WTC11 (cell line): ENCODE data around the gene ERC2.

ENCODE experiments used
- CREB1 ChIP-seq: sonication (generic); formaldehyde crosslinking; IDR thresholded peaks from 2 replicates; pipeline ENCODE4 v1.8.0; 2023; ENCODE audit warnings: mild to moderate bottlenecking, missing genetic modification reagents
- FOXP1 ChIP-seq: sonication (generic); formaldehyde crosslinking; IDR thresholded peaks from 2 replicates; pipeline ENCODE4 v1.8.0; 2022; ENCODE audit warnings: missing genetic modification reagents, mild to moderate bottlenecking, moderate library complexity, borderline replicate concordance
- GTF2I ChIP-seq: fragments of 250-450 bp; sonication (Bioruptor Pico); conservative IDR thresholded peaks from 2 replicates; pipeline ENCODE4 v1.4.0; 2021; ENCODE audit warnings: mild to moderate bottlenecking
- MXD4 ChIP-seq: fragments of 250-450 bp; sonication (Bioruptor Pico); IDR thresholded peaks from 2 replicates; pipeline ENCODE4 v1.8.0; 2021; ENCODE audit warnings: mild to moderate bottlenecking, moderate library complexity, borderline replicate concordance
- OVOL2 ChIP-seq: fragments of 250-450 bp; sonication (Bioruptor Pico); IDR thresholded peaks from 2 replicates; pipeline ENCODE4 v1.9.0; 2021; ENCODE audit warnings: mild to moderate bottlenecking, borderline replicate concordance
- RELA ChIP-seq: sonication (generic); formaldehyde crosslinking; IDR thresholded peaks from 2 replicates; pipeline ENCODE4 v1.8.1; 2022; ENCODE audit warnings: missing genetic modification reagents, mild to moderate bottlenecking, borderline replicate concordance
- SP1 ChIP-seq: sonication (generic); formaldehyde crosslinking; conservative IDR thresholded peaks from 2 replicates; pipeline ENCODE4 v1.8.1; 2022; ENCODE audit warnings: missing genetic modification reagents
- USF2 ChIP-seq: sonication (generic); formaldehyde crosslinking; IDR thresholded peaks from 2 replicates; pipeline ENCODE4 v1.8.1; 2023; ENCODE audit warnings: mild to moderate bottlenecking, missing genetic modification reagents, moderate library complexity
- ZBTB21 ChIP-seq: sonication (generic); formaldehyde crosslinking; IDR thresholded peaks from 2 replicates; pipeline ENCODE4 v1.8.1; 2023; ENCODE audit warnings: mild to moderate bottlenecking, missing genetic modification reagents, borderline replicate concordance
- TF ChIP-seq, protein P1 (sequence below): fragments of 200-600 bp; IDR thresholded peaks from 2 replicates; pipeline ENCODE4 v1.8.0; 2022; ENCODE audit warnings: antibody characterized with exemption
- TF ChIP-seq, protein P2 (sequence below): sonication (generic); formaldehyde crosslinking; IDR thresholded peaks from 2 replicates; pipeline ENCODE4 v1.8.0; 2022; ENCODE audit warnings: mild to moderate bottlenecking, missing genetic modification reagents
- TF ChIP-seq, protein P3 (sequence below): sonication (generic); formaldehyde crosslinking; IDR thresholded peaks from 2 replicates; pipeline ENCODE4 v1.8.1; 2022; ENCODE audit warnings: mild to moderate bottlenecking, moderate library complexity, missing genetic modification reagents
- TF ChIP-seq, protein P4 (sequence below): sonication (generic); formaldehyde crosslinking; IDR thresholded peaks from 2 replicates; pipeline ENCODE4 v1.8.1; 2023; ENCODE audit warnings: mild to moderate bottlenecking, missing genetic modification reagents

DNA sequence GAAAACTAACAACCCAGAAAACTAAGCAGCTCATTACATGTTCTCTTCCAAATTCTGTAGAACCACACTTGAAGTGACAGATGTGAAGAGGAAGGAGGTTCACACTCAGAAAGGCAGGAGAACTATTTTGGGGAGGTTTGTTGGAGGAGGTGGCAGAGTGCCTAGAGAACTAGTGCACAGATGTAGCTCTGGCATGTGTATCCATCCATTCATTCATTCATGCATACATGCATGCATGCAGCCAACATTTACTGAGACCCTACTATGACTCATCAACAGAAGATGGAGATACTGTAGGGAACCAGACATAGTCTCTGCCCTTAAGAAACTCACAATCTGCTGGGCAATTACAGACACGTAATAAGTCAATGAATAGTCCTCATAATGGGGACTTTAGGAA, 116.7 kb downstream of the ERC2 start:
- TF ChIP-seq, protein P1, sequence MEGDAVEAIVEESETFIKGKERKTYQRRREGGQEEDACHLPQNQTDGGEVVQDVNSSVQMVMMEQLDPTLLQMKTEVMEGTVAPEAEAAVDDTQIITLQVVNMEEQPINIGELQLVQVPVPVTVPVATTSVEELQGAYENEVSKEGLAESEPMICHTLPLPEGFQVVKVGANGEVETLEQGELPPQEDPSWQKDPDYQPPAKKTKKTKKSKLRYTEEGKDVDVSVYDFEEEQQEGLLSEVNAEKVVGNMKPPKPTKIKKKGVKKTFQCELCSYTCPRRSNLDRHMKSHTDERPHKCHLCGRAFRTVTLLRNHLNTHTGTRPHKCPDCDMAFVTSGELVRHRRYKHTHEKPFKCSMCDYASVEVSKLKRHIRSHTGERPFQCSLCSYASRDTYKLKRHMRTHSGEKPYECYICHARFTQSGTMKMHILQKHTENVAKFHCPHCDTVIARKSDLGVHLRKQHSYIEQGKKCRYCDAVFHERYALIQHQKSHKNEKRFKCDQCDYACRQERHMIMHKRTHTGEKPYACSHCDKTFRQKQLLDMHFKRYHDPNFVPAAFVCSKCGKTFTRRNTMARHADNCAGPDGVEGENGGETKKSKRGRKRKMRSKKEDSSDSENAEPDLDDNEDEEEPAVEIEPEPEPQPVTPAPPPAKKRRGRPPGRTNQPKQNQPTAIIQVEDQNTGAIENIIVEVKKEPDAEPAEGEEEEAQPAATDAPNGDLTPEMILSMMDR = no peak
- TF ChIP-seq CREB1 (CRISPR knock-in tag) = no peak
- no peak for TF ChIP-seq GTF2I (CRISPR knock-in tag)
- TF ChIP-seq, protein P2, sequence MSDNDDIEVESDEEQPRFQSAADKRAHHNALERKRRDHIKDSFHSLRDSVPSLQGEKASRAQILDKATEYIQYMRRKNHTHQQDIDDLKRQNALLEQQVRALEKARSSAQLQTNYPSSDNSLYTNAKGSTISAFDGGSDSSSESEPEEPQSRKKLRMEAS (CRISPR knock-in tag) = no peak
- no peak for TF ChIP-seq FOXP1 (CRISPR knock-in tag)
- no peak for TF ChIP-seq RELA (CRISPR knock-in tag)
- TF ChIP-seq, protein P3, sequence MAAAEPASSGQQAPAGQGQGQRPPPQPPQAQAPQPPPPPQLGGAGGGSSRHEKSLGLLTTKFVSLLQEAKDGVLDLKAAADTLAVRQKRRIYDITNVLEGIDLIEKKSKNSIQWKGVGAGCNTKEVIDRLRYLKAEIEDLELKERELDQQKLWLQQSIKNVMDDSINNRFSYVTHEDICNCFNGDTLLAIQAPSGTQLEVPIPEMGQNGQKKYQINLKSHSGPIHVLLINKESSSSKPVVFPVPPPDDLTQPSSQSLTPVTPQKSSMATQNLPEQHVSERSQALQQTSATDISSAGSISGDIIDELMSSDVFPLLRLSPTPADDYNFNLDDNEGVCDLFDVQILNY (CRISPR knock-in tag) = no peak
- no peak for TF ChIP-seq SP1 (CRISPR knock-in tag)
- no peak for TF ChIP-seq USF2 (CRISPR knock-in tag)
- no peak for TF ChIP-seq OVOL2 (CRISPR knock-in tag)
- no peak for TF ChIP-seq MXD4 (CRISPR knock-in tag)
- TF ChIP-seq ZBTB21 (CRISPR knock-in tag) = no peak
- TF ChIP-seq, protein P4, sequence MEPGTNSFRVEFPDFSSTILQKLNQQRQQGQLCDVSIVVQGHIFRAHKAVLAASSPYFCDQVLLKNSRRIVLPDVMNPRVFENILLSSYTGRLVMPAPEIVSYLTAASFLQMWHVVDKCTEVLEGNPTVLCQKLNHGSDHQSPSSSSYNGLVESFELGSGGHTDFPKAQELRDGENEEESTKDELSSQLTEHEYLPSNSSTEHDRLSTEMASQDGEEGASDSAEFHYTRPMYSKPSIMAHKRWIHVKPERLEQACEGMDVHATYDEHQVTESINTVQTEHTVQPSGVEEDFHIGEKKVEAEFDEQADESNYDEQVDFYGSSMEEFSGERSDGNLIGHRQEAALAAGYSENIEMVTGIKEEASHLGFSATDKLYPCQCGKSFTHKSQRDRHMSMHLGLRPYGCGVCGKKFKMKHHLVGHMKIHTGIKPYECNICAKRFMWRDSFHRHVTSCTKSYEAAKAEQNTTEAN (CRISPR knock-in tag) = no peak
